Testis (tissue), 3 donors: ENCODE data around the gene MYH13. TPM values are rescaled to one million over a fixed set of nuclear protein-coding genes. Genes with fewer than 3 reads are reported as not detected.

Experiments
- DNase-seq: peaks from one replicate; pipeline ENCODE4 v3.0.0-alpha.2; 2019
- H3K27ac ChIP-seq, 2 donors: fragments of 200-600 bp; sonication (generic); one replicate each; pipeline ENCODE4 v1.5.1; 2019
- H3K27me3 ChIP-seq: fragments of 200-600 bp; sonication (generic); one replicate; pipeline ENCODE4 v1.5.1; 2019
- H3K36me3 ChIP-seq: fragments of 200-600 bp; sonication (generic); one replicate; pipeline ENCODE4 v1.5.1; 2017; ENCODE audit warnings: low read depth; ENCODE audit errors: missing control alignments
- H3K4me1 ChIP-seq: fragments of 200-600 bp; sonication (generic); one replicate; pipeline ENCODE4 v1.5.1; 2019
- H3K4me3 ChIP-seq, 2 donors: fragments of 200-600 bp; sonication (generic); one replicate each; pipeline ENCODE4 v1.5.1; 2017 to 2019
- H3K9me3 ChIP-seq: fragments of 200-600 bp; sonication (generic); one replicate; pipeline ENCODE4 v1.5.1; 2017
- CTCF ChIP-seq, 3 experiments: fragments of 450-650 bp in 2 of 3; fragments of 200-600 bp in 1 of 3; sonication (generic) in 1 of 3; IDR thresholded peaks; one replicate each; pipeline ENCODE4 v1.5.1; 2016 to 2019; ENCODE audit warnings: antibody characterized with exemption in 3 of 3, mild to moderate bottlenecking in 2 of 3, moderate library complexity in 1 of 3
- POLR2A ChIP-seq: fragments of 450-650 bp; IDR thresholded peaks from one replicate; pipeline ENCODE4 v1.6.1; 2017; ENCODE audit warnings: antibody characterized with exemption, mild to moderate bottlenecking, moderate library complexity
- WGBS, 2 donors: methylation state at CpG; one replicate each; pipeline ENCODE4 v1.1.5; 2018; 5-methylcytosine and 5-hydroxymethylcytosine counted together
- intact Hi-C: fragments of 100-400 bp; cut with DNase I; formaldehyde crosslinking; loops from one replicate; pipeline ENCODE4 v1.15.1; 2023; ENCODE audit warnings: low total_unique reads
- polyA plus RNA-seq: library from polyadenylated mRNA; stranded (reverse); fragments of 350-450 nt; fragmentation: Illumina TruSeq; extraction: RNeasy Lipid Tissue Mini Kit (QIAGEN cat#74804); gene quantifications from one replicate; pipeline ENCODE4 v1.2.3, GENCODE V29; 2014; ENCODE audit warnings: low read depth, low replicate concordance; ENCODE audit not compliant: insufficient read depth
- total RNA-seq, 2 donors: library from RNA; depleted of rRNA; stranded (reverse); fragments of >200 nt; gene quantifications; one replicate each; pipeline ENCODE4 v1.2.3, GENCODE V29; 2016

The MYH13 gene
- total and polyA plus RNA-seq, 3 donors from 2014 or later, result 0.28 to 0.47 (median 0.37) TPM

- Histone ChIP-seq H3K4me3 (no peak overlapping the region), H3K36me3 (no peaks in the 10 kb centered on the region), H3K27me3 (no peaks in the 10 kb centered on the region), H3K4me1 (no peaks in the 10 kb centered on the region), H3K9me3 (no peaks in the 10 kb centered on the region), H3K27ac (no peak overlapping the region)
- TF ChIP-seq POLR2A (no peak), CTCF (IDR thresholded peaks at IDR 0.05) (no peak)
- no peak for DNase-seq
- intact Hi-C loops, result loop anchor here (5.0 kb wide), 1 partner anchor 289 kb away; no protein-coding TSS in a partner anchor
- 74 to 94% methylated on average over 7 of the region's 7 CpGs for WGBS, 2 donors
Measured at GRCh38 chr17:10328206-10328605, 44.6 kb downstream of the MYH13 start.

GRCh38 chr17:10327640-10328039 lies 45.2 kb downstream of the MYH13 start:
- H3K36me3 ChIP-seq, result no peaks in the 10 kb centered on the region
- WGBS, 2 donors, result 21 to 31% methylated on average over 10 of the region's 10 CpGs
- H3K27me3 ChIP-seq, result no peaks in the 10 kb centered on the region
- peak; percentile 97 for DNase-seq
- TF ChIP-seq POLR2A (no peak), CTCF (IDR thresholded peaks at IDR 0.05) (peak; percentile 90 to 96 (median 95))
- H3K4me1 ChIP-seq, result no peaks in the 10 kb centered on the region
- no peak overlapping the region for H3K4me3 ChIP-seq
- no peaks in the 10 kb centered on the region for H3K9me3 ChIP-seq
- intact Hi-C loops, result loop anchor here (5.0 kb wide), 1 partner anchor 290 kb away; no protein-coding TSS in a partner anchor
- no peak overlapping the region for H3K27ac ChIP-seq

- H3K9me3 ChIP-seq, result no peaks in the 10 kb centered on the region
- no peak overlapping the region for H3K4me3 ChIP-seq
- H3K27me3 ChIP-seq, result no peaks in the 10 kb centered on the region
- TF ChIP-seq POLR2A (no peak), CTCF (IDR thresholded peaks at IDR 0.05) (no peak)
- WGBS, 2 donors, result 79 to 80% methylated on average over 4 of the region's 4 CpGs
- H3K4me1 ChIP-seq, result no peaks in the 10 kb centered on the region
- no peaks in the 10 kb centered on the region for H3K36me3 ChIP-seq
- intact Hi-C loops, result loop anchor here (5.0 kb wide), 1 partner anchor 292 kb away; no protein-coding TSS in a partner anchor
- H3K27ac ChIP-seq, result no peak overlapping the region
- no peak for DNase-seq
Measured at GRCh38 chr17:10325031-10325695, 47.6 kb downstream of the MYH13 start.

- DNase-seq, result no peak
- H3K36me3 ChIP-seq, result no peaks in the 10 kb centered on the region
- no peaks in the 10 kb centered on the region for H3K9me3 ChIP-seq
- intact Hi-C loops, result no loop called here
- WGBS, 2 donors, result 81 to 88% methylated on average over 11 of the region's 11 CpGs
- no peaks in the 10 kb centered on the region for H3K4me1 ChIP-seq
- no peak overlapping the region for H3K27ac ChIP-seq
- TF ChIP-seq POLR2A, result no peak
- TF ChIP-seq CTCF (IDR thresholded peaks at IDR 0.05), result no peak
- H3K27me3 ChIP-seq, result no peaks in the 10 kb centered on the region
- H3K4me3 ChIP-seq, result no peak overlapping the region
Measured at GRCh38 chr17:10323812-10324610, 48.8 kb downstream of the MYH13 start.
